ENCODE results near the gene FILIP1L.

GRCh38 chr3:100097919-100098783 lies 16.1 kb downstream of the FILIP1L start:
- TF ChIP-seq, protein P1, sequence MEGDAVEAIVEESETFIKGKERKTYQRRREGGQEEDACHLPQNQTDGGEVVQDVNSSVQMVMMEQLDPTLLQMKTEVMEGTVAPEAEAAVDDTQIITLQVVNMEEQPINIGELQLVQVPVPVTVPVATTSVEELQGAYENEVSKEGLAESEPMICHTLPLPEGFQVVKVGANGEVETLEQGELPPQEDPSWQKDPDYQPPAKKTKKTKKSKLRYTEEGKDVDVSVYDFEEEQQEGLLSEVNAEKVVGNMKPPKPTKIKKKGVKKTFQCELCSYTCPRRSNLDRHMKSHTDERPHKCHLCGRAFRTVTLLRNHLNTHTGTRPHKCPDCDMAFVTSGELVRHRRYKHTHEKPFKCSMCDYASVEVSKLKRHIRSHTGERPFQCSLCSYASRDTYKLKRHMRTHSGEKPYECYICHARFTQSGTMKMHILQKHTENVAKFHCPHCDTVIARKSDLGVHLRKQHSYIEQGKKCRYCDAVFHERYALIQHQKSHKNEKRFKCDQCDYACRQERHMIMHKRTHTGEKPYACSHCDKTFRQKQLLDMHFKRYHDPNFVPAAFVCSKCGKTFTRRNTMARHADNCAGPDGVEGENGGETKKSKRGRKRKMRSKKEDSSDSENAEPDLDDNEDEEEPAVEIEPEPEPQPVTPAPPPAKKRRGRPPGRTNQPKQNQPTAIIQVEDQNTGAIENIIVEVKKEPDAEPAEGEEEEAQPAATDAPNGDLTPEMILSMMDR (conservative IDR thresholded peaks at IDR 0.05; ENCODE audit: low read depth, low read length), result no peak
- TF ChIP-seq EZH2 (IDR thresholded peaks at IDR 0.05; ENCODE audit: borderline replicate concordance, low read depth, low read length, poor library complexity, severe bottlenecking), result no peak
